Calu3 (cell line): Measurements from ENCODE around the gene CLEC3B. TPM values are rescaled to one million over a fixed set of nuclear protein-coding genes. Genes with fewer than 3 reads are reported as not detected.

Source experiments
- BruUV-seq: library from RNA; stranded (reverse); fragments of 400-500 nt; replicated peaks from 2 replicates; lab custom pipeline; 2021; lab: Mats Ljungman, UMichigan
- CTCF ChIA-PET: fragments of 300-600 bp; sonication (Branson Sonifier 250); formaldehyde crosslinking; loops from one replicate; lab custom pipeline; 2022; ENCODE audit warnings: antibody characterized with exemption; lab: Charles Lee
- DNase-seq: peaks from one replicate; pipeline ENCODE4 v3.0.0; 2022
- H3K27ac Mint-ChIP-seq: one replicate; pipeline ENCODE4 v1.8.0; 2022; ENCODE audit warnings: mixed read lengths; ENCODE audit not compliant: unreplicated experiment
- H3K27me3 Mint-ChIP-seq: one replicate; pipeline ENCODE4 v1.8.0; 2022; ENCODE audit warnings: mixed read lengths; ENCODE audit not compliant: unreplicated experiment
- H3K36me3 Mint-ChIP-seq: one replicate; pipeline ENCODE4 v1.8.0; 2022; ENCODE audit warnings: mild to moderate bottlenecking, moderate library complexity, mixed read lengths; ENCODE audit not compliant: insufficient read depth, unreplicated experiment
- H3K4me1 Mint-ChIP-seq: one replicate; pipeline ENCODE4 v1.8.0; 2022; ENCODE audit warnings: mild to moderate bottlenecking, low read depth, mixed read lengths; ENCODE audit not compliant: unreplicated experiment
- H3K4me3 Mint-ChIP-seq: one replicate; pipeline ENCODE4 v1.8.0; 2022; ENCODE audit warnings: mild to moderate bottlenecking, low read depth, moderate library complexity, mixed read lengths; ENCODE audit not compliant: unreplicated experiment
- H3K9me3 Mint-ChIP-seq: one replicate; pipeline ENCODE4 v1.8.0; 2022; ENCODE audit warnings: low read depth, mixed read lengths; ENCODE audit not compliant: unreplicated experiment
- intact Hi-C: fragments of 100-400 bp; cut with micrococcal nuclease; formaldehyde crosslinking; loops from one replicate; pipeline ENCODE4 v1.10.0; 2022; ENCODE audit not compliant: unreplicated experiment
- total RNA-seq: library from RNA; stranded (reverse); gene quantifications from 2 replicates; pipeline ENCODE4 v1.2.3, GENCODE V29; 2022
- TF ChIP-seq, protein P1 (sequence below): fragments of 200-600 bp; IDR thresholded peaks from one replicate; pipeline ENCODE4 v1.8.0; 2022; ENCODE audit warnings: antibody characterized with exemption; ENCODE audit not compliant: unreplicated experiment

Gene CLEC3B
- total RNA-seq, 1 experiment from 2014 or later, result not detected

DNA sequence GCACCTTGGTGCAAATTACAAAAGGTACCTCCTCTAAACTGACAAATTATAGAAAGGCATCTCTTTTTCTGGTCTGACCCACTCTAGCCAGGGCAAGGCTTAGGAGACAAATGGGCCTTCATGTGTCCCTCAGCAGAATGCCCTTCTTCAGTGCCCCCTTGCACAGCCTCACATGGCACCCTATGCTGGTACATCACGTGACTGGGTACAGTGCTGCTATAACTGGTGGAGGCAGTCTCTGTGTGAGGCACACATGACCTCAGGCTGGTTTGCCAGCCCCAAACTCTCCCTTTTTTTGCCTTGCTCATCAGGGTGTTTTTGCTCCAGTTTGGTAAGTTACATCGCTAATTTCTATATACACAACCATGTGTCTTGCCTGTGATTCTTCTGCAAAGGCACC, 3.1 kb downstream of the CLEC3B start:
- Mint-ChIP-seq H3K4me1 (peaks cover 13% of the 10 kb centered on the region), H3K4me3 (no peak overlapping the region), H3K9me3 (no peaks in the 10 kb centered on the region), H3K27ac (no peak overlapping the region), H3K27me3 (peaks cover 29% of the 10 kb centered on the region), H3K36me3 (peaks cover 7% of the 10 kb centered on the region)
- DNase-seq, result no peak
- CTCF ChIA-PET, result no interaction called here
- TF ChIP-seq, protein P1, sequence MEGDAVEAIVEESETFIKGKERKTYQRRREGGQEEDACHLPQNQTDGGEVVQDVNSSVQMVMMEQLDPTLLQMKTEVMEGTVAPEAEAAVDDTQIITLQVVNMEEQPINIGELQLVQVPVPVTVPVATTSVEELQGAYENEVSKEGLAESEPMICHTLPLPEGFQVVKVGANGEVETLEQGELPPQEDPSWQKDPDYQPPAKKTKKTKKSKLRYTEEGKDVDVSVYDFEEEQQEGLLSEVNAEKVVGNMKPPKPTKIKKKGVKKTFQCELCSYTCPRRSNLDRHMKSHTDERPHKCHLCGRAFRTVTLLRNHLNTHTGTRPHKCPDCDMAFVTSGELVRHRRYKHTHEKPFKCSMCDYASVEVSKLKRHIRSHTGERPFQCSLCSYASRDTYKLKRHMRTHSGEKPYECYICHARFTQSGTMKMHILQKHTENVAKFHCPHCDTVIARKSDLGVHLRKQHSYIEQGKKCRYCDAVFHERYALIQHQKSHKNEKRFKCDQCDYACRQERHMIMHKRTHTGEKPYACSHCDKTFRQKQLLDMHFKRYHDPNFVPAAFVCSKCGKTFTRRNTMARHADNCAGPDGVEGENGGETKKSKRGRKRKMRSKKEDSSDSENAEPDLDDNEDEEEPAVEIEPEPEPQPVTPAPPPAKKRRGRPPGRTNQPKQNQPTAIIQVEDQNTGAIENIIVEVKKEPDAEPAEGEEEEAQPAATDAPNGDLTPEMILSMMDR, result no peak
- BruUV-seq, result no TSS peak
- intact Hi-C loops, result no loop called here

DNA sequence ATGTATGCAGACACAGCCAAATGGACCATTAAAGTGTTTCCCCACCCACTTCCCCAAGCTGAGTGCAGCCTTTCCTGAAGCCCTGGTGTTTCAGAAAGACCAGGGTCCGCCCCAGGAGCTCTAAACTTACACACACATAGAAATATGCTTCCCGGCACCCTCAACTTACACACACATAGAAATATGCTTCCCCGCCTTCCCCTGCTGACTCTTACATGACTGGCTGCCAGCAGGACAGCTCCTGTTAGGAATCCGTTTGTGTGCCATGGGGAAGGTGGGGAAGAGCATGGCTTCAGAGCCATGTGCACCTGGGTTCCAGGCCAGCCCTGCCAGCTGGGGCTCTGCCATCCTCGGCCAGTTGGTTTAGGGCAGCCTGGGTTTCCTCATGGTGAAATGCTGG, 3.6 kb downstream of the CLEC3B start:
- CTCF ChIA-PET, result no interaction called here
- DNase-seq, result no peak
- Mint-ChIP-seq H3K36me3 (peaks cover 7% of the 10 kb centered on the region), H3K4me3 (no peak overlapping the region), H3K9me3 (no peaks in the 10 kb centered on the region), H3K4me1 (peaks cover 15% of the 10 kb centered on the region), H3K27ac (no peak overlapping the region), H3K27me3 (peaks cover 30% of the 10 kb centered on the region)
- no TSS peak for BruUV-seq
- TF ChIP-seq, protein P1, result no peak
- intact Hi-C loops, result no loop called here

DNA sequence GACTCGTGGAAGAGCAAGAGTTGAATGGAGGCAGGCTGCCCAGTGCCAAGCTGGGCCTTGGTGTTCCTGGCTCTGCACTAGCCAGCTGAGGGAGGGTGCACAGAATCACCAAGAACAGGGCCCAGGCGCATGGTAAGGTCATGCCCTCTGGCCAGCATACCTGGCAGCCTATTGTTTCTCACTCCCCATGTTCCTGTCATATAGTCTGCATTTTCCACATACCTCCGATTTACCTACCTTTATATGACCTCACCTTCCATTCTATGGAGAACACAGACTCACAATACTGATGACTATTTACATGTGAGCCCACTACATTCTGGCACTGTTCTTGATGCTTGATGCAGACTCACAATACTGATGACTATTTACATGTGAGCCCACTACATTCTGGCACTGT, 5.4 kb downstream of the CLEC3B start:
- no peaks in the 10 kb centered on the region for H3K36me3 Mint-ChIP-seq
- TF ChIP-seq, protein P1, result no peak
- intact Hi-C loops, result no loop called here
- H3K27ac Mint-ChIP-seq, result no peak overlapping the region
- H3K4me1 Mint-ChIP-seq, result peaks cover 10% of the 10 kb centered on the region
- H3K27me3 Mint-ChIP-seq, result peaks cover 26% of the 10 kb centered on the region
- no TSS peak for BruUV-seq
- no peaks in the 10 kb centered on the region for H3K9me3 Mint-ChIP-seq
- DNase-seq, result no peak
- CTCF ChIA-PET, result no interaction called here
- H3K4me3 Mint-ChIP-seq, result no peak overlapping the region

DNA sequence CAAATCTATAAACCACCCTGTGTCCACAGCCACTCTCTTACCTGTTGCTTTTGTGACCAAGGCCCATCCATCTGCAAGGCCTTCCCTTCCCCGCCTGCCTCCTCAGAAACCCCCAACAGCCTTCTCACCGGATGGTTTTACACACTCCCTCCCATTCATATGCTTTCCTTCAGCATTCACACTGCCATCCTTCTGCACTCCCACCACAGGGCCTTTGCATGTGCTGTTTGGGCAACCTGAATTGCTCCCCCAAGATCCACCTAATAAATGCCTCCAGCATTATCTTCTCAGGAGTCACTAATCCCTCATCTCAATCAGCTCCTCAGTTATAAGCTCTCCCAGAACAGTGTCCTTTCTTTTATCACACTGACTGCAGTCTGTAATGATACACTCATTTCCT, 6.0 kb downstream of the CLEC3B start:
- intact Hi-C loops, result no loop called here
- H3K36me3 Mint-ChIP-seq, result no peaks in the 10 kb centered on the region
- no peak overlapping the region for H3K27ac Mint-ChIP-seq
- H3K27me3 Mint-ChIP-seq, result peaks cover 26% of the 10 kb centered on the region
- BruUV-seq, result no TSS peak
- H3K4me1 Mint-ChIP-seq, result peaks cover 10% of the 10 kb centered on the region
- H3K4me3 Mint-ChIP-seq, result no peak overlapping the region
- H3K9me3 Mint-ChIP-seq, result no peaks in the 10 kb centered on the region
- DNase-seq, result no peak
- TF ChIP-seq, protein P1, result no peak
- CTCF ChIA-PET, result no interaction called here
